Smooth muscle cell (in vitro differentiated cells): ENCODE results near the gene ANKRD44. TPM values are rescaled to one million over a fixed set of nuclear protein-coding genes. Genes with fewer than 3 reads are reported as not detected.

Source experiments
- DNase-seq: peaks from one replicate; lab custom pipeline; 2025; ENCODE audit not compliant: unreplicated experiment; lab: John Stamatoyannopoulos, UW
- H2AFZ ChIP-seq: fragments of 200-600 bp; sonication (generic); 2 replicates; pipeline ENCODE4 v1.6.0; 2016; ENCODE audit warnings: antibody characterized with exemption, low read depth, mild to moderate bottlenecking
- H3F3A ChIP-seq: fragments of 200-600 bp; sonication (generic); 2 replicates; pipeline ENCODE4 v1.6.0; 2017; ENCODE audit warnings: antibody characterized with exemption, low read depth
- H3K27ac ChIP-seq: fragments of 200-600 bp; sonication (generic); 2 replicates; pipeline ENCODE4 v1.5.1; 2016; ENCODE audit warnings: low read depth, mild to moderate bottlenecking
- H3K27me3 ChIP-seq: fragments of 200-600 bp; sonication (generic); 2 replicates; pipeline ENCODE4 v1.6.1; 2016; ENCODE audit warnings: low read depth, mild to moderate bottlenecking
- H3K36me3 ChIP-seq: fragments of 200-600 bp; sonication (generic); 2 replicates; pipeline ENCODE4 v1.5.1; 2016; ENCODE audit warnings: low read depth
- H3K4me1 ChIP-seq: fragments of 200-600 bp; sonication (generic); 2 replicates; pipeline ENCODE4 v1.5.1; 2016; ENCODE audit warnings: low read depth
- H3K4me2 ChIP-seq: fragments of 200-600 bp; sonication (generic); 2 replicates; pipeline ENCODE4 v1.6.0; 2016; ENCODE audit warnings: mild to moderate bottlenecking
- H3K4me3 ChIP-seq: fragments of 200-600 bp; sonication (generic); 2 replicates; pipeline ENCODE4 v1.5.1; 2016; ENCODE audit warnings: mild to moderate bottlenecking
- H3K79me2 ChIP-seq: fragments of 200-600 bp; sonication (generic); 2 replicates; pipeline ENCODE4 v1.6.0; 2016; ENCODE audit warnings: low read depth, mild to moderate bottlenecking
- H3K9ac ChIP-seq: fragments of 200-600 bp; sonication (generic); 2 replicates; pipeline ENCODE4 v1.6.0; 2016; ENCODE audit warnings: low read depth
- H3K9me3 ChIP-seq: fragments of 200-600 bp; sonication (generic); replicated peaks from 2 replicates; pipeline ENCODE4 v1.5.1; 2016; ENCODE audit warnings: low read depth
- H4K20me1 ChIP-seq: fragments of 200-600 bp; sonication (generic); 2 replicates; pipeline ENCODE4 v1.6.0; 2016; ENCODE audit warnings: low read depth
- CTCF ChIP-seq: fragments of 200-600 bp; sonication (generic); IDR thresholded peaks from 2 replicates; pipeline ENCODE4 v1.5.1; 2017; ENCODE audit warnings: borderline replicate concordance, mild to moderate bottlenecking, antibody characterized with exemption; ENCODE audit not compliant: insufficient read depth, poor library complexity, severe bottlenecking
- WGBS: methylation state at CpG from one replicate; pipeline ENCODE4 v1.1.7; 2016; ENCODE audit warnings: low lambda C conversion rate; 5-methylcytosine and 5-hydroxymethylcytosine counted together
- polyA plus RNA-seq: library from polyadenylated mRNA; unstranded; fragments of >200 nt; fragmentation: Nextera tagmentation; extraction: Ambion mirVana; gene quantifications from 2 replicates; pipeline ENCODE4 v1.2.1, GENCODE V29; 2016
- total RNA-seq: library from RNA; depleted of rRNA; stranded (reverse); fragments of >200 nt; gene quantifications from 2 replicates; pipeline ENCODE4 v1.2.3, GENCODE V29; 2014

The ANKRD44 gene
- total and polyA plus RNA-seq, 2 experiments from 2014 or later = 3.6 to 5.5 TPM

- Histone ChIP-seq H3K9ac (no peak overlapping the region), H3K36me3 (no peaks in the 10 kb centered on the region), H3K27ac (no peak overlapping the region), H3K4me2 (no peak overlapping the region), H3K9me3 (no peaks in the 10 kb centered on the region), H3K79me2 (no peaks in the 10 kb centered on the region), H3K27me3 (no peaks in the 10 kb centered on the region), H3K4me1 (no peaks in the 10 kb centered on the region), H4K20me1 (no peaks in the 10 kb centered on the region), H2AFZ (no peak overlapping the region), H3F3A (no peaks in the 10 kb centered on the region), H3K4me3 (no peak overlapping the region)
- WGBS = 95% methylated on average over 5 of the region's 5 CpGs
- TF ChIP-seq CTCF = no peak
- no peak for DNase-seq
Observed at GRCh38 chr2:197034292-197034691, 276.3 kb downstream of the ANKRD44 start.

- 45% methylated on average over 2 of the region's 2 CpGs for WGBS
- no peak for TF ChIP-seq CTCF
- H3K4me2 ChIP-seq = no peak overlapping the region
Observed at GRCh38 chr2:197033222-197033621, 277.4 kb downstream of the ANKRD44 start.

GRCh38 chr2:197031803-197032202, 278.8 kb downstream of the ANKRD44 start:
- no peaks in the 10 kb centered on the region for H3F3A ChIP-seq
- H3K4me3 ChIP-seq = no peak overlapping the region
- no peaks in the 10 kb centered on the region for H3K9me3 ChIP-seq
- no peaks in the 10 kb centered on the region for H3K4me1 ChIP-seq
- no peaks in the 10 kb centered on the region for H3K27me3 ChIP-seq
- H3K36me3 ChIP-seq = no peaks in the 10 kb centered on the region
- H4K20me1 ChIP-seq = no peaks in the 10 kb centered on the region
- no peak for TF ChIP-seq CTCF
- no peak for DNase-seq
- no peak overlapping the region for H3K9ac ChIP-seq
- no peak overlapping the region for H3K27ac ChIP-seq
- no peaks in the 10 kb centered on the region for H3K79me2 ChIP-seq
- H3K4me2 ChIP-seq = no peak overlapping the region
- H2AFZ ChIP-seq = no peak overlapping the region

More at GRCh38 chr2:197033222-197033621, 277.4 kb downstream of the ANKRD44 start:
- no peaks in the 10 kb centered on the region for H3K79me2 ChIP-seq
- no peaks in the 10 kb centered on the region for H3K4me1 ChIP-seq
- H3K27ac ChIP-seq = no peak overlapping the region
- no peak overlapping the region for H3K4me3 ChIP-seq
- no peak for DNase-seq
- H3K36me3 ChIP-seq = no peaks in the 10 kb centered on the region
- H3K9ac ChIP-seq = no peak overlapping the region
- no peaks in the 10 kb centered on the region for H3K9me3 ChIP-seq
- no peaks in the 10 kb centered on the region for H4K20me1 ChIP-seq
- H2AFZ ChIP-seq = no peak overlapping the region
- no peaks in the 10 kb centered on the region for H3K27me3 ChIP-seq
- no peaks in the 10 kb centered on the region for H3F3A ChIP-seq

- no peaks in the 10 kb centered on the region for H3K4me1 ChIP-seq
- no peak overlapping the region for H2AFZ ChIP-seq
- no peaks in the 10 kb centered on the region for H3K9me3 ChIP-seq
- WGBS = 85% methylated on average over 3 of the region's 3 CpGs
- H4K20me1 ChIP-seq = no peaks in the 10 kb centered on the region
- no peak overlapping the region for H3K9ac ChIP-seq
- H3K27ac ChIP-seq = no peak overlapping the region
- H3K27me3 ChIP-seq = peaks cover 3% of the 10 kb centered on the region
- H3K79me2 ChIP-seq = no peaks in the 10 kb centered on the region
- TF ChIP-seq CTCF = no peak
- no peaks in the 10 kb centered on the region for H3F3A ChIP-seq
- no peaks in the 10 kb centered on the region for H3K36me3 ChIP-seq
- H3K4me2 ChIP-seq = no peak overlapping the region
- no peak overlapping the region for H3K4me3 ChIP-seq
- no peak for DNase-seq
Observed at GRCh38 chr2:197030090-197030489, 280.5 kb downstream of the ANKRD44 start.
